ENCODE data around the gene BDKRB2.

DNA sequence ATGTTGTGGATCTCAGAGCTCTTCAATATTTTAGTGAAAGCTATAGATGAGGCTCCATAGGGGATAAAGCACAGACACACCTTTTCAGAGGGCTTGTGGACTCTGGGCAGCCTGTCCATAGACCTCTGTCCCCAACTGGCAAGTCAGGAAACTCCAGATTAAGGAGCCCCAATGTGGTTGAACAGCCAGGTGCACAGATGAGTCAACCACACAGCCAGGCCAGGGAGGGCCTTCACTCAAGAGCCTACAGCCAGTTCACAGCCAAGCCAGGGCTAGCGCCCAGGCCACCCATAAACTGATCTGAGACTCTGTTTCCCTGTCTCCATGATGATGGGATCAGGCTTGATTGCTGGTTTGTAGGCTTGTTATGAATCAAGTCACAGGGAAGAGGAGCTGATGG, 1.0 kb upstream of the BDKRB2 start:
- TF ChIP-seq RAD21 (IDR thresholded peaks at IDR 0.05; ENCODE audit: low read length), result no peak
- TF ChIP-seq, protein P1, sequence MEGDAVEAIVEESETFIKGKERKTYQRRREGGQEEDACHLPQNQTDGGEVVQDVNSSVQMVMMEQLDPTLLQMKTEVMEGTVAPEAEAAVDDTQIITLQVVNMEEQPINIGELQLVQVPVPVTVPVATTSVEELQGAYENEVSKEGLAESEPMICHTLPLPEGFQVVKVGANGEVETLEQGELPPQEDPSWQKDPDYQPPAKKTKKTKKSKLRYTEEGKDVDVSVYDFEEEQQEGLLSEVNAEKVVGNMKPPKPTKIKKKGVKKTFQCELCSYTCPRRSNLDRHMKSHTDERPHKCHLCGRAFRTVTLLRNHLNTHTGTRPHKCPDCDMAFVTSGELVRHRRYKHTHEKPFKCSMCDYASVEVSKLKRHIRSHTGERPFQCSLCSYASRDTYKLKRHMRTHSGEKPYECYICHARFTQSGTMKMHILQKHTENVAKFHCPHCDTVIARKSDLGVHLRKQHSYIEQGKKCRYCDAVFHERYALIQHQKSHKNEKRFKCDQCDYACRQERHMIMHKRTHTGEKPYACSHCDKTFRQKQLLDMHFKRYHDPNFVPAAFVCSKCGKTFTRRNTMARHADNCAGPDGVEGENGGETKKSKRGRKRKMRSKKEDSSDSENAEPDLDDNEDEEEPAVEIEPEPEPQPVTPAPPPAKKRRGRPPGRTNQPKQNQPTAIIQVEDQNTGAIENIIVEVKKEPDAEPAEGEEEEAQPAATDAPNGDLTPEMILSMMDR (conservative IDR thresholded peaks at IDR 0.05; ENCODE audit: low read depth, low read length), result no peak
- TF ChIP-seq POLR2A (IDR thresholded peaks at IDR 0.05; ENCODE audit: low read depth, low read length), result no peak
- TF ChIP-seq RCOR1 (IDR thresholded peaks at IDR 0.05; ENCODE audit: insufficient replicate concordance, low read length), result no peak
- TF ChIP-seq, protein P2, sequence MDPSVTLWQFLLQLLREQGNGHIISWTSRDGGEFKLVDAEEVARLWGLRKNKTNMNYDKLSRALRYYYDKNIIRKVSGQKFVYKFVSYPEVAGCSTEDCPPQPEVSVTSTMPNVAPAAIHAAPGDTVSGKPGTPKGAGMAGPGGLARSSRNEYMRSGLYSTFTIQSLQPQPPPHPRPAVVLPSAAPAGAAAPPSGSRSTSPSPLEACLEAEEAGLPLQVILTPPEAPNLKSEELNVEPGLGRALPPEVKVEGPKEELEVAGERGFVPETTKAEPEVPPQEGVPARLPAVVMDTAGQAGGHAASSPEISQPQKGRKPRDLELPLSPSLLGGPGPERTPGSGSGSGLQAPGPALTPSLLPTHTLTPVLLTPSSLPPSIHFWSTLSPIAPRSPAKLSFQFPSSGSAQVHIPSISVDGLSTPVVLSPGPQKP (IDR thresholded peaks at IDR 0.05; ENCODE audit: borderline replicate concordance, low read depth, low read length), result no peak
- no peak for TF ChIP-seq MAFK (IDR thresholded peaks at IDR 0.05; ENCODE audit: low read depth, low read length)
- TF ChIP-seq NFE2L2 (IDR thresholded peaks at IDR 0.05; ENCODE audit: low read depth, low read length), result no peak
- no peak for TF ChIP-seq RFX5 (IDR thresholded peaks at IDR 0.05; ENCODE audit: low read depth, low read length)
- TF ChIP-seq, protein P3, sequence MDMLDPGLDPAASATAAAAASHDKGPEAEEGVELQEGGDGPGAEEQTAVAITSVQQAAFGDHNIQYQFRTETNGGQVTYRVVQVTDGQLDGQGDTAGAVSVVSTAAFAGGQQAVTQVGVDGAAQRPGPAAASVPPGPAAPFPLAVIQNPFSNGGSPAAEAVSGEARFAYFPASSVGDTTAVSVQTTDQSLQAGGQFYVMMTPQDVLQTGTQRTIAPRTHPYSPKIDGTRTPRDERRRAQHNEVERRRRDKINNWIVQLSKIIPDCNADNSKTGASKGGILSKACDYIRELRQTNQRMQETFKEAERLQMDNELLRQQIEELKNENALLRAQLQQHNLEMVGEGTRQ (IDR thresholded peaks at IDR 0.05; ENCODE audit: low read depth, low read length), result no peak
- no peak for TF ChIP-seq MXI1 (IDR thresholded peaks at IDR 0.05; ENCODE audit: borderline replicate concordance, low read depth, low read length)
- no peak for TF ChIP-seq SMC3 (IDR thresholded peaks at IDR 0.05; ENCODE audit: low read depth, low read length)

All from IMR-90 (cell line).